GM21360 (cell line): Measurements from ENCODE around the gene RAPGEF6.
"Not testable (repeated sequence)": the region's sequence is repeated elsewhere in the genome, so short reads cannot be mapped to it uniquely, and the experiment has no call there.

ENCODE experiments used
- ATAC-seq: cut with Tn5 transposase; IDR thresholded peaks from one replicate; pipeline ENCODE4 v1.9.1; 2021; ENCODE audit warnings: mild to moderate bottlenecking, moderate library complexity; ENCODE audit not compliant: unreplicated experiment

Gene RAPGEF6

DNA sequence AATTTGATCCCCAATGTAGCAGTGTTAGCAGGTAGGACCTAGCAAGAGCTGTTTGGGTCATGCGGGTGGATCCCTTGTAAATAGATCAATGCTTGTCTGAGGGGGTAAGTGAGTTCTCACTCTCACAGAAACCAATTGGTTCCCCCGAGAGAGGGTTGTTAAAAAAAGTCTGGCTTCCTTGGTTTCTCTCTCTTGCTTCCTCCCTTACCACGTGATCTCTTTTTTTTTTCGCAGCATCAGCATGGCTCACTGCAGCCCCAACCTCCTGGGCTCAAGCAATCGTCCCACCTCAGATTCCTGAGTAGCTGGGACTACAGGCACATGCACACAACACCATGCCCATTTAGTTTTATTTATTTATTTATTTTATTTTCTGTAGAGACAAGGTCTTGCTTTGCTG is 26.4 kb downstream of the RAPGEF6 start:
- ATAC-seq, result no peak

DNA sequence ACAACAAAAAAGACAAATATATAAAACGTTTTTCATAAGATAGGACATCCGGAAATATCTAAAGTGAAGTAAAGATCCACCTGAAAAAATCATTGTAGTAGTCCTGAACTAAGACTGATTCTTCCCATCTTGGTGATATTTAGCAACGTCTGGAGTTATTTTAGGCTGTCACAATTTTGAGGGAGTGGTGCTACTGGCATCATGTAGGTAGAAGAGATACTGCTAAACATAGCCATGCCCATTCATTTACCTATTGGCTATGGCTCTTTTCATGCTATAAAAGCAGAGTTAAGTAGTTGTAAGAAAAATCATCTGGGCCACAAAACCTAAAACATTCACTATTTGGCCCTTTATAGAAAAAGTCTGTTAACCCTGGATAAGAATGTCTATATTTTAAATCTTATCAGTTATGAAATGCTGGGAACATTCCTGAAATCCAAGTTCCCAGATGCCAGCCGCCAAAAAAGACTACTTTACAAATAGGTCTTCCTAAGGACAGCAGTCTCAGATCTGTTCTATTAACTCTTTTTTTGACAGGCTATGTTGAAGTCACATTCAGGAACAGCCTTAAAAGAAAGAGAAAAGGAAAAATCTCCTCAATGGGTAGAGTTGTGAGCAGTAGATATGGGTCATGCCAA is 27.0 kb downstream of the RAPGEF6 start:
- ATAC-seq, result no peak

DNA sequence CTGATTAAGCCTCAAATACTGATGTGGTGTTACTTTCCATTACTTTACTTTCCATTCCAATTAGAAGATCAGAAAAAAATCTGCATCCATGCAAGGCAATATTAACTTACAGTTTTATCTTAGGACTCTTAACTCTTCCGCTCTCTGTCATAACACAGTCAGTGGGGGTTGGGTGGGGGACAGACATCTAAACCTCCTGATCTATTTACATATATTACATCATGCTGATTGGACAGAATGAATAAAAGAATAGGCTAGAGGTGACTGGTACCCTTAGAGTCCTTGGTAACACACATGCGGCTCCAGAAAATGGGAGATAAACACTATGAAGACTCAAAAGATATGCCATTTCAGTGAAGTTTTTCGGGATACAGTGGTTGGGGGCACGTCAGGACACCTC is 27.6 kb downstream of the RAPGEF6 start:
- no peak for ATAC-seq

DNA sequence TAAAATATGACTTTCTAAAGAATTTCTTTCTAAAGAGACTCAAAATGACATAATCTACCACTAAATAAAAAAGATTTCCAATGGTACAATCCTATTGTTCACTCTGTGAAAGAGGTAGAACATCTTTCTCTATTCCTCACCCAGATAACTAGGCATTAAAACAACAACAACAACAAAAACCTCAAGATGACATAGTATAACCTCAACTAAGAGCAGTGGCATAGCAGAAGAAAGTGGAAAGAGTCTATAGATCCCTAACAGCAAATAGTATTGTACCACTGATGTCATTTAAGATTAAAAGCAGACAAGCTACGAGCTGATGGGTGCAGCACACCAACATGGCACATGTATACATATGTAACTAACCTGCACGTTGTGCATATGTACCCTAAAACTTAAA is 29.9 kb downstream of the RAPGEF6 start:
- no peak for ATAC-seq

DNA sequence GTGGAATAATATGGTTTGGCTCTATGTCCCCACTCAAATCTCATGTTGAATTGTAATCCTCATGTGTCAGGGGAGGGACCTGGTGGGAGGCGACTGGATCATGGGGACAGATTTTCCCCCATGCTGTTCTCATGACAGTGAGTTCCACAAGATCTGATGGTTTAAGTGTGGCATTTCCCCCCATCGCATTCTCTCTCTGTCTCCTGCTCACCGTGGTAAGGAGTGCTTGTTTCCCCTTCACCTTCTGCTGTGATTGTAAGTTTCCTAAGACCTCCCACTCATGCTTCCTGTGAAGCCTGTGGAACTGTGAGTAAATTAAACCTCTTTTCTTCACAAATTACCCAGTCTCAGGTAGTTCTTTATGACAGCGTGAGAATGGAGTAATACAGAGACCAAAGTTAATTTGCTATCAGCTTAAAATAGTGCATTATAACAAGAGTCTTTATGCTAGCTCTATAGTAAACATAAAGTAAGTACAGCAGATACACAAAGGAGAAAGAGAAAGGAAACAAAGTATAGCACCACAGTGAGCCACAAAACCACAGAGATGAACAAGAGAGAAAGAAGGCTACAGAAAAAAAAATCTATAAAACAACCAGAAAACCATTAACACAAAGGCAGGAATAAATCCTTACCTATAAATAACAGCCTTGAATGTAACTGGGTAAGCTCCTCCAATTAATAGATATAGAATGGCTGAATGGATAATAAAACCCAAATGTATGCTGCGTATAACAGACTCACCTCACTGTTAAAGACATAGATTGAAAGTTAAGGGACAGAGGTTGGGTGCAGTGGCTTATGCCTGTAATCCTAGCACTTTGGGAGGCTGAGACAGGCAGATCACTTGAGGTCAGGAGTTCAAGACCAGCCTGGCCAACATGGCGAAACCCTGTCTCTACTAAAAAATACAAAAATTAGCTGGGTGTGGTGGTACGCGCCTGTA is 39.7 kb downstream of the RAPGEF6 start:
- ATAC-seq, result no peak

DNA sequence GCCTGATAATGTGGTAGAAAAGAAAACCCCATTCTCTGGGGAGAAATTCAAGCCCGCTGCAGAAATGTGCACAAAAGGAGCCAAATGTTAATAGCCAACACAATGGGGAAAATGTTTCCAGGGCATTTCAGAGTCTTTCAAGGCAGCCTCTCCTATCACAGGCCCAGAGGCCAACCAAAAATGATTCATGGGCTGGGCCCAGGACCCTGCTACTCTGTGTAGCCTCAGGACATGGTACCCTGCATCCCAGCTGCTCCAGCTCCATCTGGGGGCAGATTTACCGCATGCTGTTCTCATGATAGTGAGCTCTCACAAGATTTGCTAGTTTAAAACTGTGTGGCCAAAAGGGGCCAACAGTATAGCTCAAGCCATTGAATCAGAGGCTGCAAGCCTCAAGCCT is 41.1 kb downstream of the RAPGEF6 start:
- no peak for ATAC-seq

DNA sequence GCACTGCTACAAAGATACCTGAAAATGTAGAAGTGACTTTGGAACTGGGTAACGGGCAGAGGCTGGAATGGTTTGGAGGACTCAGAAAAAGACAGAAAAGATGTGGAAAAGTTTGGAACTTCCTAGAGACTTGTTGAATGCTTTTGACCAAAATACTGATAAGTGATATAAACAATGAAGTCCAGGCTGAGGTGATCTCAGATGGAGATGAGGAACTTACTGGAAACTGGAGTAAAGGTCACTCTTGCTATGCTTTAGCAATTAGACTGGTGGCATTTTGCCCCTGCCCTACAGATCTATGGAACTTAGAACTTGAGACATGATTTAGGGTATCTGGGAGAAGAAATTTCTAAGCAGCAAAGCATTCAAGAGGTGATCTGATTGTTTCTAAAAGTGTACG is 41.6 kb downstream of the RAPGEF6 start:
- ATAC-seq, result not testable (repeated sequence)

DNA sequence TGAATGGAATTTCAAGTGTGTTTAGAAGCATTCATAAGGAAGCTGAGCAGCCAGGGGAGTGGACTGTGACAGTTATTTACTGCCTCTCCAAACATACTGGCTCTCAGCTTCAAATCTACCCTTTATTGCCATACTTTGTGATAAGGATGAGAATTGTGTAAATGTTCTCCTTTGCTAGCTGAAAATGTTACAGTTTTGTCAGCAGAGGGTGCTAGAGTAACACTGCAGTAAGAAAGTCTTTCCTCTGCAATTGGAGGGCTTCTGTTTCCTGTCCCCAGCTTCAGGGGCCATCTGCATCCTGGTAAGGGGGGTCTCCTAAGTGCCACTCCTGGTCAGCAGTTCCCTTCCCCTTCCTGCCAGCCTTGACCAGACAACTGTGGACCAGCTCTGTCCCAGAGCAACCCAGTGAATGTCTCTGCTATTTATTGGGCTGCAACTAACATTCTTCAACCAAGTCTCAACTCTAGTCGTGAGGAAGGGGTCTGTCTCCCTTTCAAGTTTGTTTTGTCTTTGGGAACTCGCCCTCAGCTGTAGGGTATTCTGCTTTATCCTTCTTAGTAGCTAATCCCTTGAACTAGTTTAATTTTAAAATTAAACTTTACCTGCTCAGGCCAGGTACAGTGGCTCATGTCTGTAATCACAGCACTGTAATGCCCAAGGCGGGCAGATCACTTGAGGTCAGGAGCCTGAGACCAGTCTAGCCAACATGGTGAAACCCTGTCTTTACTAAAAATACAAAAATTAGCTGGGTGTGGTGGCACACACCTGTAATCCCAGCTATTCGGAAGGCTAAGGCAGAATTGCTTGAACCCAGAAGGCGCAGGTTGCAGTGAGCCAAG is 45.3 kb downstream of the RAPGEF6 start:
- ATAC-seq, result no peak

DNA sequence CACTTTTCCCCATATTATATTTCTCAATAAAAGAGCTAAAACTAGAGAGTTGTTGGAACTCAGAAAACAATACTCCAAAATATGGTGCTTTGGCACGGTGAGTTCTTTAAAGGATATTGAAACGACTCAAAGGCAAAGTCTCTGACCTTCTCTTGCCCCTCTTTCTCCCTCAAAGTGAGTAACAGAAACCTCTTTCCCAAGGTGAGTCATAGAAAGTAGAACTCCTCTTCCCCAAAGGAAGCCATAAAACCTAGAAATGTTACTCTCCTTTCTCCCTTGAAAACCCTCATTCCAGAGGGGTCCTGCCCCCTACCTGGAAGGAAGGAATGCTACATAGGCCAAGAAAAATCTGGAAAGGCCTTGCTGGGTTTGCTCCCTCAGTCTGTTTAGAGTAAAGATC is 47.5 kb downstream of the RAPGEF6 start:
- no peak for ATAC-seq

DNA sequence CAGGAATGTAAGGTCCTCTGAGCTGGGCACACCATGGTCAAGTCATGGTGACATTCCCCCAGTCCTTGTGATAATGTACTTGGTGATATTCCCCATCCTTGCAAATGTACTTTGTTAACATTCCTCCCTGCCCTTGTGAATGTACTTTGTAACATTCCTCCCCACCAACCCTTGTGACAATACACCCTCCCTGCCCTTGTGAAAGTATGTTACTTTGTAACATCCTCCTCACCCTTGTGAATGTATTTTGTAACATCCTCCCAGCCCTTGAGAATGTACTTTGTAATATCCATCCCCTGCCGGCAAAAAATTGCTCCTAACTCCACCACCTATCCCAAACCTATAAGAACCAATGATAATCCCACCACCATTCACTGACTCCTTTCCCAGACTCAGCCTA is 53.3 kb downstream of the RAPGEF6 start:
- no peak for ATAC-seq

DNA sequence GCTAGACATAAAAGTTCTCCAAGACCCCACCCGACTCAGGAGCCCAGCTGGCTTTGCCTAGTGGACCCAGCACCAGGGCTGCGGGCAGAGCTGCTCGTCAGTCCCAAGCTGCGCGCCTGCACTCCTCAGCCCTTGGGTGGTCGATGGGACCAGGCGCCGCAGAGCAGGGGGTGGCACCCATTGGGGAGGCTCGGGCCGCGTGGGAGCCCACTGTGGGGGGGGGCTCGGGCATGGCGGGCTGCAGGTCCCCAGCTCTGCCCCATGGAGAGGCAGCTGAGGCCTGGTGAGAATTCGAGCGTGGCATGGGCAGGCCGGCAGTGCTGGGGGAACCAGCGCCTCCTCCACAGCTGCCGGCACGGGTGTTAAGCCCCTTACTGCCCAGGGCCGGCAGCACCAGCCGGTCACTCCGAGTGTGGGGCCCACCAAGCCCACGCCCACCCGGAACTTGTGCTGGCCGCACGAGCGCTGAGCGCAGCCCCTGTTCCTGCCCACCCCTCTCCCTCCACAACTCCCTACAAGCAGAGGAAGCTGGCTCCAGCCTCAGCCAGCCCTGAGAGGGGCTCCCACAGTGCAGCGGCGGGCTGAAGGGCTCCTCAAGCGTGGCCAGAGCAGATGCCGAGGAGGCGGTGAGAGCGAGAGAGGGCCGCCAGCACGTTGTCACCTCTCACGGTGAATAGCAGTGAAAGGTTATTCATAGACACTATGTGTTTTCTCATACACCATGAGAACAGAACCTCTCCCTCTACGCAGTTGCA is 54.9 kb downstream of the RAPGEF6 start:
- ATAC-seq, result no peak

DNA sequence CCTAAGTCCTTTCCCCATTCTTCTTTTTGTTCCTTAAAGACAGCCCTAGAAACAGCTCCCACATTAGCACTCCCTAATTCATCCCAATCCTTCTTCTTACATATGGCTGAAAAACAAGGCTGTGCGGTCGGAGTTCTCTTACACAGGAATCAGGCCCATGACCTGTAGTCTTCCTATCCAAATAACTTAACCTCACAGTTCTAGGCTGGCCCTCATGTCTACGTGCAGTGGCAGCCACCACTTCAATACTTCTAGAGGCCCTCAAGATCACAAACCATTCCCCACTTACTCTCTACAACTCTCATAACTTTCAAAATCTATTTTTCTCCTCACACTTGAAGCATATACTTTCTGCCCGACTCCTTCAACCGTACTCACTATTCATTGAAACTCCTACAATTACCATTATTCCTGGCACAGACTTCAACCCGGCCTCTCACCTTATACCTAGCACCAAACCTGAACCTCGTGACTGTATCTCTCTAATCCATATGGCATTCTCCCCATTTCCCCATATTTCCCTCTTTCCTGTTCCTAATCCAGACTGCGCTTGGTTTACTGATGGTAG is 59.3 kb downstream of the RAPGEF6 start:
- no peak for ATAC-seq

DNA sequence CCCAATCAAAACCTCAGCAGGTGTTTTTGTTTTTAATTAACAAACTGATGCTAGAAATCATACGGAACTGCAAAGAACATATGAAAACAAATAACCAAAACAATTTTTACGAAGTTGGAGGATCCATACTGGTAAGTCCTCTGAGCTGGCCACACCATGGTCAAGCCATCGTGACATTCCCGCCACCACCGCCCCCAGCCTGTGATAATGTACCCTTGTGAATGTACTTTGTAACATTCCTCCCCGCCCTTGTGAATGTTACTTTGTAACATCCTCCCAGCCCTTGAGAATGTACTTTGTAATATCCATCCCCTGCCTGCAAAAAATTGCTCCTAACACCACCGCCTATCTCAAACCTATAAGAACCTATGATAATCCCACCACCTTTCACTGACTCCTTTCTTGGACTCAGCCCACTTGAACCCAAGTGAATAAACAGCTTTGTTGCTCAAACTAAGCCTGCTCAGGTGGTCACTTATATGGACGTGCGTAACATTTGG is 63.3 kb downstream of the RAPGEF6 start:
- no peak for ATAC-seq

DNA sequence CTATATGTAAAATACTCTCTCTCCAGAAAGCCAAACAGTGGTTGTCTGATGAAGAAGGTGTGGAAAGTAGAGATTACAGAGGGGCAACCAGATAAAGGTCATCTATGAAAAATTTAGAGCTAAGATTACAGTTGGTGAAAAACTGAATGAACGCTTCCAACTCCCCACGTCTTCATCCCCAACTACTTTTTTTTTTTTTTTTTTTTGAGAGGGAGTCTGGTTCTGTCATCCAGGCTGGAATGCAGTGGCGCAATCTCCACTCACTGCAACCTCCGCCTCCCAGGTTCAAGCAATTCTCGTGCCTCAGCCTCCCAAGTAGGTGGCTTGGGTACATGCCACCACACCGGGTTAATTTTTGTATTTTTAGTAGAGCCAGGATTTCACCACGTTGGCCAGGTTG is 64.3 kb downstream of the RAPGEF6 start:
- no peak for ATAC-seq

DNA sequence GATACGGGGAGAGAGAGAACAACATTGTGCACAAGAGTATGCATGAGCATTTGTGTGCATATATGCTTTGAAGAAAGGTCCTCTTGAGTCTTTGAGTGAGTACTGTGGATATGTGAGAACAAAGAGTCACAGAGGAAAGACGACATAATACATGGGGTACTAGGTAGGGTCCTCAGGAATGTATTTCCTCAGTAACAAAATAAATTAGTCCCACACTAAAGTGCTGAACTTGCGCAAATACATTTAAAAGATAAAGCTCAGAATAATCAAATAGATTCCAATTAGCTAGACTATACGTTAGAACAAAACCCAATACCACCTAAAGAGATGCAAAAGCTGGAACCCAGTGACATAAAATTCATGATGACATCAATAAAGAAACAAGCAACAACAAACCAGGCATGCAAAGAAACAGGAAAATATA is 70.8 kb downstream of the RAPGEF6 start:
- ATAC-seq, result no peak

DNA sequence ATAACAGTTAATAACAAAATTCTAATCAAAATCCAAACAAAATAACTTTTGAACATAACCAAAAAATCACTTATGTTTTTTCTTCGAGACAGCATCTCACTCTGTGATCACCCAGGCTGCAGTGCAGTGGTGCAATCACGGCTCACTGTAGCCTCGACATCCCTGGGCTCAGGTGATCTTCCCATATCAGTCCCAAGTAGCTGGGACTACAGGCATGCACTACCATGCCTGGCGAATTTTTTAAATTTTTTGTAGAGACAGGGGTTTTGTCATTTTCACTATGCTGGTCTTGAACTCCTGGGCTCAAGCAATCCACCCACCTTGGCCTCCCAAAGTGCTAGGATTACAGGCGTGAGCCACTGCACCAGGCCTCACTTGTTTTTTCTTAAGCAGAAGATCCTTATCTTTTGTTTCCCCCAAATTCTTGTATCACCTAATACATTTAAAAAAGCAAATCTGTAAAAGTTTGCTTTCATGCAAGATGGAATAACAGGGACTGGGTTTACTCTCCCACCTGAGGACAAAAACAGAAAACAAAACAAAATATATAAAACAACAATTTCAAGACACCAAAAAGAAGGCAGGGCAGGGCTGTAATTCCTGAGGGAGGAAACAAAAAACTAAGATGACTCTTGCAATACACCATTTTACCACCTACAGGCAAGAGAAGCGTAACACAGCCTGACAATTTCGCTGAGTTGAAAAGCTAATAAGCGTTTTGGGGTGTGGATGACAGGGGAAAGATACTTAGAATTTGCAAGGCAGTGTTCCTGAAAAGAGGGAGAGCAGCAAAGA is 71.4 kb downstream of the RAPGEF6 start:
- no peak for ATAC-seq

DNA sequence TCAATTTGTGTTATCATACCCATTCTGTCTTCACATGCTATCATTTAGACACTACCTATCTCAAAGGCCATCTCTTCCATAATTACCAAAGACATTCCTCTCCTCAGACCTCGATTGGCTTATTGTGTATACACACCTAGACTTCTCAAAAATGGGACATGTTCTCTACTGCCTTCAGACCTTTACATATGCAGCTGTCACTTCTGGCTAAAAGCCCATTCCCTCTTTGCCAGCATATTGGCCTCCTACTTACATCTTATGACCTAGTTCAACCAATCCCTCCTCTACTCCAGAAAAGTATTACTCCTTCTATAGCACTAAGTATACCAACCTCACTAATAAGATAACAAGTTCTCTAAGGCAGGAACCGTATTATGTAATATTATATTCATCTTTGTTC is 84.4 kb downstream of the RAPGEF6 start:
- no peak for ATAC-seq

DNA sequence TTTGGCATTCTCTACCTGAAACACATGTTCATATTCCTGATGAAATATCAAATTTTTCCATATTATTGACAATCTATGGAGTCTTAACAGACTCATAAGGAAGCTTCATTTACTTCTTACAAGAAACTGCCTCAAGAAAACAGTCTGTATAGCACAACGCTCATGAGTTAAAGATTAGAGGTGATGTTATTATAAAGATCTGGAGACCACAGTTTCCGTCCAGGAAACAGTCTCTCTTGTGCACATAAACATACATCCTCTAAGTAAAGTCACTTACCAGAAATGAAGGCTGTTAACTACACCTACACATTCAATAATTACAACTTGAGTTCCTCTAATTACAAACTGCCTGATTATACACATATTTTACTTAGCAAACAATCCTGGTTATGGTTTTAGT is 86.9 kb downstream of the RAPGEF6 start:
- ATAC-seq, result no peak

DNA sequence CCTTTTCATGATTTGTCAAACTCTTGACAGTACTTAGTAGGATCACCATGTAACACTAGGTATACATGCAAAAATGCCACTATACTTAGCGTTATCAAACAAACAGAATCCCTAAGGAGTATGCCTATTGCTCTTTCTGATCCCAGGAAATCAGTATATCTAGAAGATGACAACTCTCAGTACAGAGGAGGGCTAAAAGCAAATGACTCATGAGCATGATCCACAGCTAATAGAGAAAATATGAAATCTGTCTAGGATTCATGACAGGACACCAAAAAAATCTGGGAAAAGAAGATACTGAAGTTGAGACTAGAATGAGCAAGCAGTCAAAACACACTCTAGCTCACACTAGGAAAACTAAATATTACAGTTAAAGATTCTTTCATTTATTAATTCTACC is 89.2 kb downstream of the RAPGEF6 start:
- no peak for ATAC-seq
